HG03521 (cell line): ENCODE results near the gene LARP1B.
"Not testable (repeated sequence)": the region's sequence is repeated elsewhere in the genome, so short reads cannot be mapped to it uniquely, and the experiment has no call there.

Experiments used
- ATAC-seq: cut with Tn5 transposase; IDR thresholded peaks from one replicate; pipeline ENCODE4 v1.9.1; 2021; ENCODE audit warnings: mild to moderate bottlenecking, moderate library complexity; ENCODE audit not compliant: unreplicated experiment

LARP1B gene

GRCh38 chr4:128220286-128221235 is 159.4 kb downstream of the LARP1B start:
- no peak for ATAC-seq

- no peak for ATAC-seq
Observed at GRCh38 chr4:128221586-128221985, 160.5 kb downstream of the LARP1B start.

- no peak for ATAC-seq
Observed at GRCh38 chr4:128225148-128225547, 164.0 kb downstream of the LARP1B start.

- ATAC-seq = no peak
Observed at GRCh38 chr4:128227991-128228571, 167.0 kb downstream of the LARP1B start.

- ATAC-seq = no peak
Observed at GRCh38 chr4:128228845-128229795, 168.0 kb downstream of the LARP1B start.

GRCh38 chr4:128232719-128233118 is 171.6 kb downstream of the LARP1B start:
- no peak for ATAC-seq

- ATAC-seq = no peak
Observed at GRCh38 chr4:128234836-128235235, 173.7 kb downstream of the LARP1B start.

GRCh38 chr4:128241019-128241418 is 179.9 kb downstream of the LARP1B start:
- ATAC-seq = no peak

- ATAC-seq = no peak
Observed at GRCh38 chr4:128241425-128241913, 180.4 kb downstream of the LARP1B start.

- no peak for ATAC-seq
Observed at GRCh38 chr4:128241981-128242380, 180.9 kb downstream of the LARP1B start.

- no peak for ATAC-seq
Observed at GRCh38 chr4:128242601-128243000, 181.5 kb downstream of the LARP1B start.

GRCh38 chr4:128244379-128244778 is 183.3 kb downstream of the LARP1B start:
- no peak for ATAC-seq

- ATAC-seq = not testable (repeated sequence)
Observed at GRCh38 chr4:128245391-128245790, 184.3 kb downstream of the LARP1B start.

GRCh38 chr4:128247906-128248305 is 186.8 kb downstream of the LARP1B start:
- ATAC-seq = no peak

- no peak for ATAC-seq
Observed at GRCh38 chr4:128249787-128250668, 188.9 kb downstream of the LARP1B start.

GRCh38 chr4:128255906-128256305 is 194.8 kb downstream of the LARP1B start:
- ATAC-seq = no peak

- ATAC-seq = no peak
Observed at GRCh38 chr4:128256539-128256938, 195.4 kb downstream of the LARP1B start.

GRCh38 chr4:128258166-128258565 is 197.1 kb downstream of the LARP1B start:
- not testable (repeated sequence) for ATAC-seq

- not testable (repeated sequence) for ATAC-seq
Observed at GRCh38 chr4:128259889-128260288, 198.8 kb downstream of the LARP1B start.
